ACC112 (cell line): ENCODE measurements around the gene CARD19.

Experiments
- H2AFZ ChIP-seq: fragments of 200-600 bp; sonication (generic); one replicate; pipeline ENCODE4 v1.6.0; 2017; ENCODE audit warnings: antibody characterized with exemption, low read length; ENCODE audit not compliant: unreplicated experiment
- H3K27ac ChIP-seq: fragments of 200-600 bp; sonication (generic); 2 replicates; pipeline ENCODE4 v1.5.1; 2014; ENCODE audit warnings: low read depth, mild to moderate bottlenecking, antibody characterized with exemption, low read length, moderate library complexity
- H3K27me3 ChIP-seq: fragments of 200-600 bp; sonication (generic); 2 replicates; pipeline ENCODE4 v1.6.1; 2014; ENCODE audit warnings: mild to moderate bottlenecking, antibody characterized with exemption, low read length, moderate library complexity, mixed read lengths; ENCODE audit not compliant: insufficient read depth
- H3K36me3 ChIP-seq: fragments of 200-600 bp; sonication (generic); 2 replicates; pipeline ENCODE4 v1.6.1; 2016; ENCODE audit warnings: mild to moderate bottlenecking, antibody characterized with exemption, low read length, moderate library complexity, mixed read lengths; ENCODE audit not compliant: insufficient read depth
- H3K4me1 ChIP-seq: fragments of 200-600 bp; sonication (generic); one replicate; pipeline ENCODE4 v1.6.1; 2016; ENCODE audit warnings: low read length, mixed read lengths; ENCODE audit not compliant: insufficient read depth, unreplicated experiment, control insufficient read depth
- H3K4me3 ChIP-seq: fragments of 200-600 bp; sonication (generic); 2 replicates; pipeline ENCODE4 v1.5.1; 2014; ENCODE audit warnings: mild to moderate bottlenecking, low read depth, low read length
- H3K79me2 ChIP-seq: fragments of 200-600 bp; sonication (generic); one replicate; pipeline ENCODE4 v1.6.0; 2016; ENCODE audit warnings: low read length; ENCODE audit not compliant: control insufficient read depth, unreplicated experiment, insufficient read depth

Gene CARD19

DNA sequence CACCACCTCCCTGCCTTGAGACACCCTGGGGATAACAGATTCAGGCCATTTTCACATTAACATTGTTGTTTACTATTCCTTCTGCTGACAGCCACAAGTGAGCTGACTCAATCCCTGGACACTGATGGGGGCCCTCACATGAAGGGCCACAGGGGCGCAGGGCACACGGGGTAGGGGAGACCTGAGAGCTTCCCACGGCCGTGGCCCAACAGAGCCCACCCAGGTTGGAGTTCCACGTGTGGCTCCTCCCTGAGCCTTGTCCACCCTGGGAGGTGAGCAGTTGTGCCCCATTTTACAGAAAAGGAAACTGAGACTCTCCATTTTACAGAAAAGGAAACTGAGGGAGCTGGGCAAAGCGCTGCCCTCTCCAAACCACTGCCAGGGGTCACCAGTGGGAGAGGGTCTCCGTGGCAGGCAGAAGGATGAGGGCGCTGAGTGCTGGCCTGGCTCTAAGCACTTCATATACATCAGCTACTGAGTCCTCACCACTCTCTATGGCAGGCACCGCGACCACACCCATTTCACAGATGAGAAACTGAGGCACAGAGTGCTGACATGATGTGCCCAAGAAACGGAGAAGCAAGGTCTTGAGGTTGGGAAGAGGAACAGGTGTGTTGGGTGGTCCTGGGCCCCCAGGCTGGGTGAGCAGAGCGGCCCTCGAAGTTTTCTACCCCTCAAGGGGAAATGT lies 35.7 kb downstream of the CARD19 start:
- Histone ChIP-seq H3K4me1 (peaks cover 36% of the 10 kb centered on the region), H3K27me3 (no peaks in the 10 kb centered on the region), H3K27ac (peak overlapping the region; percentile 87; the same call in 1 of the 2 replicates)

GRCh38 chr9:93132287-93132927 lies 36.4 kb downstream of the CARD19 start:
- H3K36me3 ChIP-seq: no peaks in the 10 kb centered on the region
- no peak overlapping the region for H2AFZ ChIP-seq

More for the DNA sequence above, 35.7 kb downstream of the CARD19 start:
- Histone ChIP-seq H3K79me2 (peaks cover 10% of the 10 kb centered on the region), H3K36me3 (no peaks in the 10 kb centered on the region), H3K4me3 (peak overlapping the region; percentile 98; the same call in 1 of the 2 replicates), H2AFZ (no peak overlapping the region)

DNA sequence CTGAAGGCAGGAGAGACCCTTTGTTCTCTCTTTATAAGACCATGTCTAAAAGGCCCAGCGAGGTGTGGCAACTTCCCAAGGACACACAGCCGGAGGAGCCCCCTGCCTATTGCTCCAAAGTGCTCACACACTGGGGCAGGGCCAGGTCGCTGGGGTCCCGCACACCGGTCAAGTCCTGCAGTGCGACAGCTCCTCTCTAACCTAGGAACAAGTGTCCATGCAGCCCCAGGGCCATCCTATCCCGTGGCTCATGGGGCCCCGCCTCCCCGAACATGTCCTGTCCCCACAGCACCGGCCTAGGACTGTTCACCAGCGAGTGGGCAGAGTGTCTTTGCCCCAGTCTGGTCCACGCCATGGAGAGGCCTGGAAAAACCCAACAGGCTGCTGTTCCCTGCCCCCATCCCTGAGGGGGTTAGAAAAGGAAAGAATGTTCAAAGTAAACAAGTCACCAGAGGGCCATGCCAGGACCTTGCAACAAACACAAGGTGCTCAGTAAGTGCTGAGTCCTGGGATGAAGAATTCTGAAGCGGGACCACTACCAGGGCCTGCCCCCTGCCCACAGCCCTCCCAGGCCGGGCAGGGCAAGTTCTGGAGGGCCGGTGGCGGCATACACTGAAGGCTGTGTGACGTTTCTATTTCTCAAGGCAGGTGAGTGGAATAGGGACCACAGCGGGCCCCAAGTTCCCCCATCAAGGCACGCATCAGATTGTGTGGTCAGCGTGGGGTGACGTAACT lies 37.1 kb downstream of the CARD19 start:
- H3K27me3 ChIP-seq: no peaks in the 10 kb centered on the region
- H3K36me3 ChIP-seq: no peaks in the 10 kb centered on the region
- H3K27ac ChIP-seq: peak overlapping the region; percentile 87
- peak overlapping the region; percentile 97 for H2AFZ ChIP-seq
- H3K4me1 ChIP-seq: peaks cover 23% of the 10 kb centered on the region
- peaks cover 10% of the 10 kb centered on the region for H3K79me2 ChIP-seq
- H3K4me3 ChIP-seq: peak overlapping the region; percentile 98

More at GRCh38 chr9:93132287-93132927, 36.4 kb downstream of the CARD19 start:
- no peaks in the 10 kb centered on the region for H3K27me3 ChIP-seq
- H3K4me3 ChIP-seq: peak overlapping the region; percentile 98
- H3K79me2 ChIP-seq: peaks cover 10% of the 10 kb centered on the region
- peak overlapping the region; percentile 87 for H3K27ac ChIP-seq
- H3K4me1 ChIP-seq: peaks cover 29% of the 10 kb centered on the region

GRCh38 chr9:93133681-93134014 lies 37.6 kb downstream of the CARD19 start:
- peaks cover 10% of the 10 kb centered on the region for H3K79me2 ChIP-seq
- peak overlapping the region; percentile 87 for H3K27ac ChIP-seq
- peaks cover 23% of the 10 kb centered on the region for H3K4me1 ChIP-seq
- no peaks in the 10 kb centered on the region for H3K27me3 ChIP-seq
- H3K4me3 ChIP-seq: peak overlapping the region; percentile 98
- peak overlapping the region; percentile 97 for H2AFZ ChIP-seq
- H3K36me3 ChIP-seq: no peaks in the 10 kb centered on the region

DNA sequence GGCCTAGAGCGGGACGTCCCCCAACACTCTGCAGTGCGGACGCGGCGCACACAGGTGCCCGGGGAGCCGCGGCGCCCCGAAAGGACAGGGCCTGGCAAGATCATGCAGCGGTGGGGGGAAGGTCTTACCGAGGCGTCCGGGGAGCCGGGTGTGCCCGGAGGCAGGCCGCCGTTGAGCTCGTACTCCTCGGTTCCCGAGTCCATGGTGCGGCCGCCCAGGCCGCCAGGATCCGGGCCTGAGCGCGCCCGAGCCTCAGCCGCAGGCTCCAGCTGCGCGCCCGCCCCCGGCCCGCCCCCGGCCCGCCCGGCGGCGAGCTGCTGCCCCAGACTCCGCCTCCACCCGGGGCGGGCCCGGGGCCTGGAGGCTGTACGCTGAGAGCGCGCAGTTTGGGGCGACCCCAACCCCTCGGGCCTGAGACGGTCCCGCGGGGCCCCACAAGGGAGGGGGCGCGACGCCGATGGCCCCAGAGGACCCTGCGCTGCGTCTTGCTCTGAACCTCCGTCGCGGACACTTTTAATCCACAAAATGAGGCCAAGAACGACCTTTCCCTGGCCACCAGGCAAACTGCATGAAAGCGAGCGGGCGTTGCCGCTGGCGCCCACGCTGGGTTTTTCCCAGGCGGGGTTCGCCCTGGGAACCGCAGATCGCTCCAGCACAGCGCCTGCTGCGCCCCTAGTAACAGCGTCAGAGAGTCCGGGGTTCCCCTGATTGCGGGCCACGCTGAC lies 38.2 kb downstream of the CARD19 start, which contains the start of gene NINJ1:
TSS of gene NINJ1 (minus strand) at position 237 of the 725 bp plus-strand sequence. CDS start at position 203, 34 bp downstream.
- peak within 1 kb of the TSS; percentile 87 for H3K27ac ChIP-seq
- H3K27me3 ChIP-seq: no peaks in the 10 kb centered on the region
- H3K4me1 ChIP-seq: peaks cover 23% of the 10 kb centered on the region
- no peaks in the 10 kb centered on the region for H3K36me3 ChIP-seq
- H2AFZ ChIP-seq: peak within 1 kb of the TSS; percentile 97
- H3K4me3 ChIP-seq: peak within 1 kb of the TSS; percentile 98
- H3K79me2 ChIP-seq: peaks cover 10% of the 10 kb centered on the region

DNA sequence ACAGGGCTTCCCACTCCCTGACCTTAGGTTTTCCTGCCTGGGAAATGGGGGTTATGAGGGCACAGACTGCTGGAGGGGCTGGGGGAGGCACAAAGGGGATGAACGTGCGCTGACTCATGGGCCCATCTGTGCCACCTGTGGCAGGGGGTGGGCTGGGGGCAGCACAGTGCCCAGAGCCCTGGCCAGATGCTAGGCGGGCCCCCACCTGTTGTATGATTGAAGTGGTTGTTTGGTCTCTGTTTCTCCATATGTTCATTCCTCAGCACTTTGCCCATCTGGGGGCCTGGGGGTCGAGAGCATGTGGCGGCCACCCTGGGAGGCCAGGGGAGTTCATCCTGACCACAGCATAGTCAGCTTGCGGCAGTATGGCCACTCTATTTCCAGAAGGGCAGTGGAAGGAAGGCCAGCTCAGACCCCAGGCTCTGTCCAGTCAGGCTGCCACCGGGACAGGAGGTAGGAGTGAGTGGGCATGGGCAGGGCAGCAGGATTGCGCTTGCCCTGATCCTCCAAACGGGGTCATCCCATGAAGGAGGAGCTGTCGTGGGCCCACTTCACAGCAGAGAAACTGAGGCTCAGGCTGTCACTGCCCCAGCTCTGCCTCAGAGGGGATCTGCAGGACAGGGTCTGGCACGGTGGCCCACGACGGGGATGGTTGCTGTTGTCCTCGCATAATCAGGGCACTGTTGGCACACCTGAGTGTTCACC lies 38.9 kb downstream of the CARD19 start:
- Histone ChIP-seq H2AFZ (peak overlapping the region; percentile 83), H3K79me2 (peaks cover 10% of the 10 kb centered on the region), H3K27ac (peak overlapping the region; percentile 87; the same call in 1 of the 2 replicates), H3K27me3 (no peaks in the 10 kb centered on the region), H3K4me1 (peaks cover 23% of the 10 kb centered on the region), H3K36me3 (no peaks in the 10 kb centered on the region), H3K4me3 (peak overlapping the region; percentile 98)

GRCh38 chr9:93136011-93136440 lies 40.0 kb downstream of the CARD19 start:
- Histone ChIP-seq H3K4me1 (peaks cover 23% of the 10 kb centered on the region), H3K36me3 (no peaks in the 10 kb centered on the region), H3K4me3 (no peak overlapping the region), H3K79me2 (peaks cover 10% of the 10 kb centered on the region), H3K27ac (no peak overlapping the region), H3K27me3 (no peaks in the 10 kb centered on the region), H2AFZ (no peak overlapping the region)

GRCh38 chr9:93137362-93137761 lies 41.3 kb downstream of the CARD19 start:
- Histone ChIP-seq H3K27me3 (no peaks in the 10 kb centered on the region), H3K27ac (no peak overlapping the region), H3K79me2 (peaks cover under 1% of the 10 kb centered on the region), H3K36me3 (no peaks in the 10 kb centered on the region), H3K4me1 (peaks cover 20% of the 10 kb centered on the region), H2AFZ (no peak overlapping the region), H3K4me3 (no peak overlapping the region)

- Histone ChIP-seq H3K4me1 (peaks cover 11% of the 10 kb centered on the region), H3K27ac (no peak overlapping the region), H3K27me3 (no peaks in the 10 kb centered on the region), H3K4me3 (no peak overlapping the region), H2AFZ (no peak overlapping the region), H3K36me3 (no peaks in the 10 kb centered on the region), H3K79me2 (no peaks in the 10 kb centered on the region)
Measured at GRCh38 chr9:93138171-93138764, 42.3 kb downstream of the CARD19 start.
